PC-9 (cell line): Measurements from ENCODE around the gene GFER. TPM values are rescaled to one million over a fixed set of nuclear protein-coding genes. Genes with fewer than 3 reads are reported as not detected.

ENCODE experiments used
- BruUV-seq: library from RNA; stranded (reverse); fragments of 400-500 nt; replicated peaks from 2 replicates; lab custom pipeline; 2021; lab: Mats Ljungman, UMichigan
- CTCF ChIA-PET: fragments of 300-600 bp; sonication (Branson Sonifier 250); formaldehyde crosslinking; loops from one replicate; lab custom pipeline; 2022; ENCODE audit warnings: antibody characterized with exemption; lab: Charles Lee
- POLR2A ChIA-PET: fragments of 300-600 bp; sonication (Branson Sonifier 250); formaldehyde crosslinking; loops from one replicate; lab custom pipeline; 2022; ENCODE audit warnings: antibody characterized with exemption; ENCODE audit not compliant: unreplicated experiment; lab: Charles Lee
- DNase-seq, 2 experiments: peaks; one replicate each; pipeline versions ENCODE4 v3.0.0 to v3.0.0-alpha.2; 2015 to 2022; ENCODE audit warnings: mixed read lengths in 1 of 2
- H2AFZ ChIP-seq: fragments of 200-600 bp; sonication (generic); 2 replicates; pipeline ENCODE4 v1.8.1; 2017; ENCODE audit warnings: antibody characterized with exemption
- H3F3A ChIP-seq: fragments of 200-600 bp; sonication (generic); 2 replicates; pipeline ENCODE4 v1.8.1; 2017; ENCODE audit warnings: antibody characterized with exemption, mild to moderate bottlenecking, low read depth; ENCODE audit not compliant: insufficient read depth
- H3K27ac ChIP-seq: fragments of 200-600 bp; sonication (generic); 2 replicates; pipeline ENCODE4 v1.6.1; 2016; ENCODE audit warnings: mixed run types
- H3K27me3 ChIP-seq: fragments of 200-600 bp; sonication (generic); 2 replicates; pipeline ENCODE4 v1.6.1; 2016; ENCODE audit warnings: low read depth, mixed run types; ENCODE audit not compliant: insufficient read depth
- H3K36me3 ChIP-seq: fragments of 200-600 bp; sonication (generic); 2 replicates; pipeline ENCODE4 v1.6.1; 2016; ENCODE audit warnings: low read depth, mixed run types
- H3K4me1 ChIP-seq: fragments of 200-600 bp; sonication (generic); replicated peaks from 2 replicates; pipeline ENCODE4 v1.6.1; 2016; ENCODE audit warnings: mixed run types; ENCODE audit not compliant: insufficient read depth
- H3K4me2 ChIP-seq: fragments of 200-600 bp; sonication (generic); 2 replicates; pipeline ENCODE4 v1.6.1; 2017; ENCODE audit warnings: mixed run types
- H3K4me3 ChIP-seq: fragments of 200-600 bp; sonication (generic); 2 replicates; pipeline ENCODE4 v1.6.1; 2016; ENCODE audit warnings: mixed run types
- H3K79me2 ChIP-seq: fragments of 200-600 bp; sonication (generic); 2 replicates; pipeline ENCODE4 v1.6.1; 2017; ENCODE audit warnings: low read depth, mixed run types
- H3K9me2 ChIP-seq: fragments of 200-600 bp; sonication (generic); 2 replicates; pipeline ENCODE4 v1.8.1; 2017; ENCODE audit warnings: mild to moderate bottlenecking; ENCODE audit not compliant: insufficient read depth
- H3K9me3 ChIP-seq: fragments of 200-600 bp; sonication (generic); 2 replicates; pipeline ENCODE4 v1.8.1; 2016; ENCODE audit warnings: low read depth; ENCODE audit not compliant: insufficient read depth
- H4K20me1 ChIP-seq: fragments of 200-600 bp; sonication (generic); 2 replicates; pipeline ENCODE4 v1.8.1; 2017; ENCODE audit not compliant: insufficient read depth
- EZH2 ChIP-seq: fragments of 200-600 bp; sonication (generic); IDR thresholded peaks from 2 replicates; pipeline ENCODE4 v1.8.0; 2017; ENCODE audit warnings: antibody characterized with exemption, low read depth
- intact Hi-C: fragments of 100-400 bp; cut with micrococcal nuclease; formaldehyde crosslinking; loops from one replicate; pipeline ENCODE4 v1.10.0; 2022; ENCODE audit not compliant: unreplicated experiment
- total RNA-seq: library from RNA; stranded (reverse); gene quantifications from 2 replicates; pipeline ENCODE4 v1.2.3, GENCODE V29; 2021
- TF ChIP-seq, protein P1 (sequence below): fragments of 200-600 bp; sonication (generic); conservative IDR thresholded peaks from 2 replicates; pipeline ENCODE4 v1.6.1; 2017; ENCODE audit warnings: mixed run types, antibody characterized with exemption, mild to moderate bottlenecking, moderate library complexity

GFER gene
- total RNA-seq, 1 experiment from 2014 or later = 59.7 TPM

DNA sequence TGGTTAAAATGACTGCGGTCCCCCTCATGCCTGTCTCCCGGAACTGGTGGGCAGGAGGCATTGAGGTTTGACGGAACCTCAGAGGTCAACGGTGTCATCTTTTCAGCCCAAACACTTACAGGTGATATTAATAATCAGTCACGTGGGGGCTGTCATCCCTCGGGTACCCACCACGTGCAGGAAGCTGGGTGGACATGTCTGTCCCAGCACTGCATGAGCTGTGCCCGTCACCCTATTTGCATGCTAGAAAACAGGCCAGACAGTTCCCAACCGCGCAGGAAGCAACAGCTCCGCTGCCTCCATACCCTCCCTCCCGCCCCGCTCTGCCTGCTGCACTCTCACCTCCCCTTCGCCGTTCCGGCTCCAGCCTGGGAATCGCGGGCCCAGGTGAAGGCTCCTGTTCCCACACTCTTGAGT, 7.2 kb downstream of the GFER start:
- ChIA-PET POLR2A (no interaction called here), CTCF (no interaction called here)
- no peak overlapping the region for H2AFZ ChIP-seq

GRCh38 chr16:1991588-1991947, 7.6 kb downstream of the GFER start:
- no peak overlapping the region for H3K4me3 ChIP-seq
- no peak overlapping the region for H3K27ac ChIP-seq
- H3K36me3 ChIP-seq = no peaks in the 10 kb centered on the region
- H2AFZ ChIP-seq = no peak overlapping the region
- H4K20me1 ChIP-seq = no peaks in the 10 kb centered on the region
- H3K4me1 ChIP-seq = peaks cover 30% of the 10 kb centered on the region
- H3K27me3 ChIP-seq = no peaks in the 10 kb centered on the region
- TF ChIP-seq, protein P1, sequence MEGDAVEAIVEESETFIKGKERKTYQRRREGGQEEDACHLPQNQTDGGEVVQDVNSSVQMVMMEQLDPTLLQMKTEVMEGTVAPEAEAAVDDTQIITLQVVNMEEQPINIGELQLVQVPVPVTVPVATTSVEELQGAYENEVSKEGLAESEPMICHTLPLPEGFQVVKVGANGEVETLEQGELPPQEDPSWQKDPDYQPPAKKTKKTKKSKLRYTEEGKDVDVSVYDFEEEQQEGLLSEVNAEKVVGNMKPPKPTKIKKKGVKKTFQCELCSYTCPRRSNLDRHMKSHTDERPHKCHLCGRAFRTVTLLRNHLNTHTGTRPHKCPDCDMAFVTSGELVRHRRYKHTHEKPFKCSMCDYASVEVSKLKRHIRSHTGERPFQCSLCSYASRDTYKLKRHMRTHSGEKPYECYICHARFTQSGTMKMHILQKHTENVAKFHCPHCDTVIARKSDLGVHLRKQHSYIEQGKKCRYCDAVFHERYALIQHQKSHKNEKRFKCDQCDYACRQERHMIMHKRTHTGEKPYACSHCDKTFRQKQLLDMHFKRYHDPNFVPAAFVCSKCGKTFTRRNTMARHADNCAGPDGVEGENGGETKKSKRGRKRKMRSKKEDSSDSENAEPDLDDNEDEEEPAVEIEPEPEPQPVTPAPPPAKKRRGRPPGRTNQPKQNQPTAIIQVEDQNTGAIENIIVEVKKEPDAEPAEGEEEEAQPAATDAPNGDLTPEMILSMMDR = no peak
- TF ChIP-seq EZH2 = no peak
- no peaks in the 10 kb centered on the region for H3K79me2 ChIP-seq
- H3F3A ChIP-seq = peaks cover 68% of the 10 kb centered on the region
- no peaks in the 10 kb centered on the region for H3K9me2 ChIP-seq
- ChIA-PET CTCF (no interaction called here), POLR2A (no interaction called here)
- no peaks in the 10 kb centered on the region for H3K9me3 ChIP-seq
- DNase-seq = no peak
- H3K4me2 ChIP-seq = peak overlapping the region; percentile 24; the same call in 1 of the 2 replicates
- intact Hi-C loops = no loop called here
- TSS peak; percentile 55 for BruUV-seq

More for the DNA sequence above, 7.2 kb downstream of the GFER start:
- Histone ChIP-seq H3K4me1 (peaks cover 32% of the 10 kb centered on the region), H3K4me3 (no peak overlapping the region), H3K27ac (no peak overlapping the region), H3K4me2 (no peak overlapping the region), H3K9me2 (no peaks in the 10 kb centered on the region), H3K36me3 (no peaks in the 10 kb centered on the region; the same call in 1 of the 2 replicates), H3F3A (peaks cover 64% of the 10 kb centered on the region), H3K9me3 (no peaks in the 10 kb centered on the region), H4K20me1 (no peaks in the 10 kb centered on the region), H3K27me3 (no peaks in the 10 kb centered on the region), H3K79me2 (no peaks in the 10 kb centered on the region)
- intact Hi-C loops = no loop called here
- no TSS peak for BruUV-seq
- DNase-seq = no peak
- TF ChIP-seq, protein P1 = no peak
- TF ChIP-seq EZH2 = no peak

- Histone ChIP-seq H3K4me3 (no peak overlapping the region), H2AFZ (no peak overlapping the region), H4K20me1 (no peaks in the 10 kb centered on the region), H3K4me2 (peak overlapping the region; percentile 24; the same call in 1 of the 2 replicates), H3K36me3 (no peaks in the 10 kb centered on the region), H3K9me3 (no peaks in the 10 kb centered on the region), H3F3A (peaks cover 71% of the 10 kb centered on the region), H3K27me3 (no peaks in the 10 kb centered on the region), H3K79me2 (no peaks in the 10 kb centered on the region), H3K4me1 (peaks cover 30% of the 10 kb centered on the region), H3K9me2 (no peaks in the 10 kb centered on the region), H3K27ac (no peak overlapping the region)
- intact Hi-C loops = no loop called here
- DNase-seq = peak; percentile 60 to 94
- TF ChIP-seq EZH2 = no peak
- TF ChIP-seq, protein P1 = no peak
- POLR2A ChIA-PET = interaction anchor here (0.6 kb wide), 3 partner anchors 43 to 94 kb away, joined by 3 to 14 read pairs (median 4); no protein-coding TSS in a partner anchor
- CTCF ChIA-PET = interaction anchor here (0.6 kb wide), 1 partner anchor 30 kb away, joined by 3 read pairs; no protein-coding TSS in a partner anchor
- no TSS peak for BruUV-seq
Observed at GRCh38 chr16:1991948-1992703, 8.1 kb downstream of the GFER start.
